ENCODE measurements around the gene CCDC17.
"Not testable (repeated sequence)": the region's sequence is repeated elsewhere in the genome, so short reads cannot be mapped to it uniquely, and the experiment has no call there.

Gene CCDC17

GRCh38 chr1:45607404-45608074, 16.3 kb downstream of the CCDC17 start:
- H3K27me3 ChIP-seq, result no peaks in the 10 kb centered on the region
- TF ChIP-seq CTCF (IDR thresholded peaks at IDR 0.05), result no peak
- peaks cover 27 to 28% of the 10 kb centered on the region in 2 experiments for H3K4me1 ChIP-seq (ENCODE audit: control insufficient read depth in 1 of 2, insufficient read depth in 1 of 2, low read depth in 1 of 2, low read length in 1 of 2)
- H3K27ac ChIP-seq, result peak overlapping the region; percentile 74
- H3K36me3 ChIP-seq, result no peaks in the 10 kb centered on the region
- H3K4me3 ChIP-seq (ENCODE audit: low read depth in 1 of 2, low read length in 1 of 2), result peak overlapping the region in 1 of 2 experiments; percentile 40
- no peaks in the 10 kb centered on the region for H3K9me3 ChIP-seq

GRCh38 chr1:45604239-45604638, 19.6 kb downstream of the CCDC17 start:
- Histone ChIP-seq H3K4me3 (ENCODE audit: low read depth in 1 of 2, low read length in 1 of 2) (no peak overlapping the region), H3K36me3 (no peaks in the 10 kb centered on the region), H3K9me3 (no peaks in the 10 kb centered on the region), H3K27ac (no peak overlapping the region), H3K27me3 (no peaks in the 10 kb centered on the region), H3K4me1 (ENCODE audit: control insufficient read depth in 1 of 2, insufficient read depth in 1 of 2, low read depth in 1 of 2, low read length in 1 of 2) (peaks cover 25 to 26% of the 10 kb centered on the region in 2 experiments)
- no peak for TF ChIP-seq CTCF (IDR thresholded peaks at IDR 0.05)

- H3K27ac ChIP-seq; H3K9me3 ChIP-seq; H3K36me3 ChIP-seq; H3K4me3 ChIP-seq (ENCODE audit: low read depth in 1 of 2, low read length in 1 of 2); H3K4me1 ChIP-seq (ENCODE audit: control insufficient read depth in 1 of 2, insufficient read depth in 1 of 2, low read depth in 1 of 2, low read length in 1 of 2); H3K27me3 ChIP-seq: not testable (repeated sequence)
Measured at GRCh38 chr1:45596765-45597164, 27.1 kb downstream of the CCDC17 start.

GRCh38 chr1:45594412-45594811, 29.4 kb downstream of the CCDC17 start:
- H3K27me3 ChIP-seq, result no peaks in the 10 kb centered on the region
- H3K4me1 ChIP-seq (ENCODE audit: control insufficient read depth in 1 of 2, insufficient read depth in 1 of 2, low read depth in 1 of 2, low read length in 1 of 2), result no peaks in the 10 kb centered on the region
- H3K9me3 ChIP-seq, result no peaks in the 10 kb centered on the region
- H3K4me3 ChIP-seq (ENCODE audit: low read depth in 1 of 2, low read length in 1 of 2), result no peak overlapping the region
- H3K27ac ChIP-seq, result no peak overlapping the region
- no peak for TF ChIP-seq CTCF (IDR thresholded peaks at IDR 0.05)
- H3K36me3 ChIP-seq, result no peaks in the 10 kb centered on the region

GRCh38 chr1:45589861-45590260, 34.0 kb downstream of the CCDC17 start:
- Histone ChIP-seq H3K27me3 (no peaks in the 10 kb centered on the region), H3K4me3 (ENCODE audit: low read depth in 1 of 2, low read length in 1 of 2) (no peak overlapping the region), H3K4me1 (ENCODE audit: control insufficient read depth in 1 of 2, insufficient read depth in 1 of 2, low read depth in 1 of 2, low read length in 1 of 2) (peaks cover 17 to 20% of the 10 kb centered on the region in 2 experiments), H3K9me3 (no peaks in the 10 kb centered on the region), H3K36me3 (no peaks in the 10 kb centered on the region), H3K27ac (no peak overlapping the region)
- TF ChIP-seq CTCF (IDR thresholded peaks at IDR 0.05), result no peak

GRCh38 chr1:45586769-45587168, 37.1 kb downstream of the CCDC17 start:
- peaks cover 37 to 39% of the 10 kb centered on the region in 2 experiments for H3K4me1 ChIP-seq (ENCODE audit: control insufficient read depth in 1 of 2, insufficient read depth in 1 of 2, low read depth in 1 of 2, low read length in 1 of 2)
- no peaks in the 10 kb centered on the region for H3K36me3 ChIP-seq
- H3K4me3 ChIP-seq (ENCODE audit: low read depth in 1 of 2, low read length in 1 of 2), result no peak overlapping the region
- peak overlapping the region; percentile 46 for H3K27ac ChIP-seq
- no peaks in the 10 kb centered on the region for H3K9me3 ChIP-seq
- no peak for TF ChIP-seq CTCF (IDR thresholded peaks at IDR 0.05)
- H3K27me3 ChIP-seq, result no peaks in the 10 kb centered on the region
